GM19397 (cell line): ENCODE measurements around the gene OR52I1.

Experiments used
- ATAC-seq: cut with Tn5 transposase; IDR thresholded peaks from one replicate; pipeline ENCODE4 v1.9.1; 2021; ENCODE audit warnings: mild to moderate bottlenecking, moderate library complexity; ENCODE audit not compliant: unreplicated experiment

OR52I1 gene, protein sequence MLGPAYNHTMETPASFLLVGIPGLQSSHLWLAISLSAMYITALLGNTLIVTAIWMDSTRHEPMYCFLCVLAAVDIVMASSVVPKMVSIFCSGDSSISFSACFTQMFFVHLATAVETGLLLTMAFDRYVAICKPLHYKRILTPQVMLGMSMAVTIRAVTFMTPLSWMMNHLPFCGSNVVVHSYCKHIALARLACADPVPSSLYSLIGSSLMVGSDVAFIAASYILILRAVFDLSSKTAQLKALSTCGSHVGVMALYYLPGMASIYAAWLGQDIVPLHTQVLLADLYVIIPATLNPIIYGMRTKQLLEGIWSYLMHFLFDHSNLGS

GRCh38 chr11:4593739-4594138, at the start of gene OR52I1:
Gene OR52I1 (plus strand): TSS chr11:4594039. CDS start chr11:4594039, 0 bp downstream.
- ATAC-seq, result no peak

- ATAC-seq, result no peak
Observed at GRCh38 chr11:4544891-4545290, 48.9 kb upstream of the OR52I1 start, which contains the start of gene OR52M1. Gene OR52M1 (plus strand): TSS chr11:4545191. CDS start chr11:4545191, 0 bp downstream.

- no peak for ATAC-seq
Observed at GRCh38 chr11:4546878-4547277, 47.0 kb upstream of the OR52I1 start.

- no peak for ATAC-seq
Observed at GRCh38 chr11:4547416-4547815, 46.4 kb upstream of the OR52I1 start.

GRCh38 chr11:4551346-4551979, 42.4 kb upstream of the OR52I1 start:
- ATAC-seq, result no peak

DNA sequence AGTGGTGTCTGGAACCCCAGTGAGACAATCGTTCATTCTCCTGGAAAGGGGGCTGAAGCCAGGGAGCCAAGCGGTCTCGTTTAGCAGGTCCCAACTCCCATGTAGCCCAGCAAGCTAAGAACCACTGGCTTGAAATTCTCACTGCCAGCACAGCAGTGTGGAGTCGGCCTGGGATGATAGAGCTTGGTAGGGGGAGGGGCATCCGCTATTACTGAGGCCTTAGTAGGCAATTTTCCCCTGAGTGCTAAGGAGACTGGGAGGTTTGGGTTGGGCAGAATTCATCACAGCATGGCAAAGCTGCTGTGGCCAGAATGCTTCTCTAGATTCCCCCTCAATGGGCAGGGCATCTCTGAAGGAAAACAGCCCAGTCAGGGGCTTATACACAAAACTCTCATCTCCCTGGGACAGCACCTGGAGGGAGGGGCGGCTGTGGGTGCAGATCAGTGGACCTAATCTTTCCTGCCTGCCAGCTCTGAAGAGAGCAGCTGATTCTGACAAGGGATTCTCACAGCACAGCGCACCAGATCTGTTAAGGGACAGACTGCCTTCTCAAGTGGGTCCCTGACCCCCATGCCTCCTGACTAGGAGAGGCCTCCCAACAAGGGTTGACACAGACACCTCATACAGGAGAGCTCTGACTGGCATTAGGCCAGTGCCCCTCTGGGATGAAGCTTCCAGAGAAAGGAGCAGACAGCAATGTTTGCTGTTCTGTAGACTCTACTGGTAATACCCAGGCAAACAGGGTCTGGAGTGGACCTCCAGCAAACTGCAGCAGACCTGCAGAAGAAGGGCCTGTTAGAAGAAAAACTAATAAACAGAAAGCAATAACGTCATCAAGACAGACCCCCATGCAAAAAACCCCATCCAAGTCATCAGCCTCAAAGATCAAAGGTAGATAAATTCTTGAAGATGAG, 34.1 kb upstream of the OR52I1 start:
- ATAC-seq, result no peak

DNA sequence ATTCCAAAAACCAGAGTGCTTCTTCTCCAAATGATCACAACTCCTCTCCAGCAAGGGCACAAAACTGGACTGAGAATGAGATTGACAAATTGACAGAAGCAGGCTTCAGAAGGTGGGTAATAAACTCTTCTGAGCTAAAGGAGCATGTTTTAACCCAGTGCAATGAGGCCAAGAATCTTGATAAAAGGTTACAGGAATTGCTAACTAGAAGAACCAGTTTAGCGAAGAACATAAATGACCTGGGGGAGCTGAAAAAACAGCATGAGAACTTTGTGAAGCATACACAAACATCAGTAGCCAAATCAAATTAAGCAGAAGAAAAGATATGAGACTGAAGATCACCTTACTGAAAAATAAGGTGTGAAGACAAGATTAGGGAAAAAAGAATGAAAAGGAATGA, 33.4 kb upstream of the OR52I1 start:
- ATAC-seq, result no peak

- no peak for ATAC-seq
Observed at GRCh38 chr11:4565371-4565770, 28.5 kb upstream of the OR52I1 start.

GRCh38 chr11:4569075-4569474, 24.8 kb upstream of the OR52I1 start:
- no peak for ATAC-seq

- no peak for ATAC-seq
Observed at GRCh38 chr11:4576880-4577279, 17.0 kb upstream of the OR52I1 start.

GRCh38 chr11:4577761-4578160, 16.1 kb upstream of the OR52I1 start:
- no peak for ATAC-seq

- ATAC-seq, result no peak
Observed at GRCh38 chr11:4578624-4579023, 15.2 kb upstream of the OR52I1 start.

DNA sequence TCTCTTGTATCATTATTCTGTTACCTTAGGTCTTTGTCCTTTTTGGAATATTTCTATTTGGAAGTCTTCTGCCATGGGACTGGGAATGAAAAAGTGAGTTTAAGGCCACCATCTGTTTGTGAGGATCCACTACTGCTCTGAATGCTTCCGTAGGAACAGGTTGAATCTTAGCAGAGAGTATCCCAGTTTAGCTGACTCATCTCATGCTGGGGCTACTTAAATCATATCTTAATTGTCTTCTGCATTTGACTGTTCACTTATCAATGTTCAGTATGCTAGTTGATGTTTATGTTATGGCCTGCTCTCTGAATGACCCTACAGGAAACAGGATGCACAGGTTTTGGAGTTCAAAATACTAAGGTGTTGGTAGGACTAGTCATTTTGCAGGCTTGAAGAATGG, 13.7 kb upstream of the OR52I1 start:
- no peak for ATAC-seq

DNA sequence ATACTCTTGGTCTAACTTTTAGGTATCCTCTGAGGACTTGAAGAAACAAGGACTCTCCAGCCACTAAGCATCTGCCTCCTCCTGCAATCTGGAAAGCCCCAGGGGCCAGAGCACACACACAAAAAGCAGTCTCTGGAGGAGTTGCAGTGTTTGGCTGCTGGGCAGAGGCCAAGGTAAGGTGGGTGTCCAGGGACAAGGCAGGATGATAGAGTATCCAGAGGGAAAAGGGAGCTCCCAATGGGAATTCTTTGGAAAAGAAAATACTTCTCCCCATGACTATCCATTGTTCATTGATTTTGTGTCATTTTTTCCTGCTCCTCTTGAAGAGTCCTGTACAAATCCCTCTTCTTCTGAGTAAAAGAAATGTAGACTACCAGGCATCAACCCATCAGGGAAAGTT, 12.4 kb upstream of the OR52I1 start, which contains the start of gene OR52I2:
Gene OR52I2, plus strand, starts transcription at position 301 of the 400 bp plus-strand sequence.
- no peak for ATAC-seq

- ATAC-seq, result no peak
Observed at GRCh38 chr11:4589017-4589416, 4.8 kb upstream of the OR52I1 start.

DNA sequence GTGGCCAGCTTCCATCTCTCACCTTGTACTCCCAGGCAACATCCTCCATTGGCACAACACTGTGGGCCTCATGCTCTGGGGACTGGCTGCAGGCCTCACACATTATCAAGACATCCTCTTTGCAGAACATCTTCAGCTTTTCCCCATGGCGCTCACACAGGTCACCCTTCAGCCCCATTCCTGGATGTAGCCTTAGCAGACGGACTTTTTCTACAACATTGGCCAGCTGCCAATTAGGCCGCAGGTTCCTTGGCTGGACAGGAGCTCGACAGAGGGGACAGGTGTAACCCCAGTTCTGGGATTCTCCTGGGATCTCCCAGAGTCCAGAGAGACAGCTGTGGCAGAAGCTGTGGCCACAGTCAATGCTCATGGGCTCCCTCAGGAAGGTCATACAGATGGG, 11.2 kb downstream of the OR52I1 start:
- ATAC-seq, result no peak

GRCh38 chr11:4606231-4607015, 12.6 kb downstream of the OR52I1 start:
- no peak for ATAC-seq

DNA sequence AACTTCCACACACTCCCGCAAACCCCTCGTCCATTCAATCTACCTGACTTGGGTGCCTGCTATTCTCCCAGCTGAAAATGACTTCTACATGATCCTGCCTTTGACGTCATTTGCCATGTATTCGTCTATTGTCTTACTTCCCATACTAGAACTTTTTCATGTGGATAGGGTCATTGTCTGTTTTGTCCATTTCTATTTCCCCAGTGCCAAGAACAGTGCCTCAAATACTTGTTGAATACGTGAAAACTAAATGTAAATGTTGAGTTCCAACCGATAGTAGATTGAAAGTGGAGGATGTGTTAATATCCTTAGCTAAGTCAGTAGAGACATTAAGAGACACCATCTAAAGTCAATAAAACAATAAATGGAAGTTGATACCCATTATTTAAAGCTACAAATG, 13.3 kb downstream of the OR52I1 start:
- no peak for ATAC-seq

DNA sequence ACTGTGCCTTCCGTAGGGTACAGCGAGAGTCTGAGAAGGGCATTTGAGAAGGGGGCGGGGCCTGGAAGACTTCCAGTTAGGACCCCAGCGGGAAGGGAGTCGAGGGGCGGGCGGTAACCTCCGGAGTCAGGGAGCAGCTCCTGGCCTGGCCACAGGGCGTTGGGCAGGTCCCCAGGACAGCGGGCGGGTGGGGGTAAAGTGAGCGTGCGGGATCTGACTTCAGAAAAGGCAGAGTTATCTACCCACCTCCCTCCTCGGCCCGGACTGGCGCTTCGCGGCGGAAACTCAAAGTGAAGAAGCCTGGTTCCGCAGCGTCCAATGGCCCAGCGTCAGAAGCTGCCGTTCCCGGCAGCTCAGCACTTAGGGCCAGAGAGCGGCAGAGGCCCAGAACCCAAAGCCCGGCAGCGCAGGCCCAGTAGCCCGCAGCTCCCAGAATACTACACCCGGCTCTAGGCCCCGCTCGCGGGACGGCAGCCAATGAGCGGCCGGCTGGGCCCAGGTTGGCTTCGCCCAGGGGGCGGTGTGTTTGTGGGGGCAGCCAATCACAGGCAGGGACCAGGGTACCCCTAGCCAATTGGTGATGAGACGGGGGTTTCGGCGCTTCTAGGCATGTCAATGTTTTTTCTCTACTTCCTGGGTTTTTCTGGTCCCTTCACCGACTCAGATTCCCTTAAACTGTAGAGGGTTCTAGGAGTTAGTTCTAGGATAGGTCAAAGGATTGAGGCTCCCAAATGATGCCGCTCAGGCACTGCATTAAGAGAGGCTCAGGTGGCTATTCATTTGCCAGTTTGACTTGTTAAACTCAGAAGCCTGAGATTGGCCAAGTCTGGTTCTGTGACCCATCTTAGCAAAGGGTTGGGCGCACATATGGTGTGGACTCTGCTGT, 14.2 kb downstream of the OR52I1 start, which contains the start of gene TRIM68:
Gene TRIM68, minus strand, starts transcription at position 451 of the 886 bp plus-strand sequence. CDS start 2,727 bp downstream, outside the sequence.
- peak; percentile 100 for ATAC-seq
